ENCODE data around the gene ZNF487.
"Not testable (repeated sequence)": the region's sequence is repeated elsewhere in the genome, so short reads cannot be mapped to it uniquely, and the experiment has no call there.

Gene ZNF487

GRCh38 chr10:43440463-43441134 lies 3.7 kb downstream of the ZNF487 start:
- no peak for DNase-seq (ENCODE audit: low read depth)

DNA sequence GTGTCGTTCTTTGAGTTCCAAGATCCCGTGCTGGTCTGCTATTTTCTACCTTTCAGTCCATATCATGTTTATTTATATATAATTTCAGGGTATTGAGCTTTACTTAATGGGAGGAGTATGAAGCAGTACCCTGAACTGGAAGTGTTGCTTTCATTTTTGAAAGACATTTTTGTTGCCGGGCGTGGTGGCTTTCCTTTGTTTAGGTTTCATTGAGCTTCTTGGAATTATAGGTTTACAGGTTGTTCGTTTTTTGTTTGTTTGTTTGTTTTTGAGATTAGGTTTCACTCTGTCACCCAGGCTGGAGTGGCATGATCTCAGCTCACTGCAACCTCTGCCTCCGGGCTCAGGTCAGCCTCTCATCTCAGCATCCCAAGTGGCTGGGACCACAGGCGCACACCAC lies 7.4 kb downstream of the ZNF487 start:
- no peak for DNase-seq (ENCODE audit: low read depth)

- DNase-seq (ENCODE audit: low read depth): no peak
These were observed 8.1 kb downstream of the ZNF487 start for GRCh38 chr10:43444897-43445466.

GRCh38 chr10:43446219-43447017 lies 9.5 kb downstream of the ZNF487 start:
- DNase-seq (ENCODE audit: low read depth): not testable (repeated sequence)

DNA sequence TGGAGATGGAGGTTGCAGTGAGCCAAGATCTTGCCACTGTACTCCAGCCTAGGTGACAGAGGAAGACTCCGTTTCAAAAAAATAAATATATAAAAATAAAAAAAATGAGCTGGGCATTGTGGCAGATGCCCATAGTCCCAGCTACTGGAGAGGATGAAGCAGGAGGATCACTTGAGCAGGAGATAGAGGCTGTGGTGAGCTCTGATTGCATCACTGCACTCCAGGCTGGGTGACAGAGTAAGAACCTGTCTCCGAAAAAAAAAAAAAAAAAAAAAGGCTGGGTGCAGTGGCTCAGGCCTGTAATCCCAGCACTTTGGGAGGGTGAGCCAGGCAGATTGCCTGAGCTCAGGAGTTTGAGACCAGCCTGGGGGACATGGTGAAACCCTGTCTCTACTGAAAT lies 11.8 kb downstream of the ZNF487 start:
- DNase-seq (ENCODE audit: low read depth): no peak

GRCh38 chr10:43452356-43452914 lies 15.5 kb downstream of the ZNF487 start:
- no peak for DNase-seq (ENCODE audit: low read depth)

DNA sequence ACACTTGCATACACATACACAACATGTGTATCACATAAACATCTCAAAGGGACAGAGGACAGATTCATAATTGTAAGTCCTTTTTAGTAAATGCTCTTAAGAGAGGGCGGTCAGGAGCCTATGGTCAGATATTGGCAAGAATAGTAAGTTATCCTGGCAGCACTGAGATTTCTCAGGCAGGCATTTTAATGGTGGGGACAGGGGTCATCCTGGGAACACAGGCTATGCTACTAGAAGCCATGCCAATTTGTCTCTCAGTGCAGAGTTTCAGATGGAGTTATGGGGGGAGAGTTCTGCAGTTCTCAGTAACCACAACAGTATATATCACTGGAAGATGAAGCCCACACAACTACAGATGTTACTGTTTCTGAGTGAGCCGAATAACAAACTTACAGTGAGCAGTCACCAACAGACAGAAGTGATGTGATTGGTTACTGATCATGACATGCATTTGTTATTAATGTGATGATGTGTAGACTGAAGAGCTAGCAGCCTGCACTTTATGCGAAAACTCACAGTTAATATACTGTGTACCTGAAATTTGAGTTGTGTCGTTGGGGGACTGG lies 16.4 kb downstream of the ZNF487 start:
- DNase-seq (ENCODE audit: low read depth): no peak

GRCh38 chr10:43454025-43454424 lies 17.1 kb downstream of the ZNF487 start:
- not testable (repeated sequence) for DNase-seq (ENCODE audit: low read depth)

GRCh38 chr10:43456561-43456960 lies 19.6 kb downstream of the ZNF487 start:
- not testable (repeated sequence) for DNase-seq (ENCODE audit: low read depth)

- DNase-seq (ENCODE audit: low read depth): no peak
These were observed 21.3 kb downstream of the ZNF487 start for GRCh38 chr10:43458227-43458626.

DNA sequence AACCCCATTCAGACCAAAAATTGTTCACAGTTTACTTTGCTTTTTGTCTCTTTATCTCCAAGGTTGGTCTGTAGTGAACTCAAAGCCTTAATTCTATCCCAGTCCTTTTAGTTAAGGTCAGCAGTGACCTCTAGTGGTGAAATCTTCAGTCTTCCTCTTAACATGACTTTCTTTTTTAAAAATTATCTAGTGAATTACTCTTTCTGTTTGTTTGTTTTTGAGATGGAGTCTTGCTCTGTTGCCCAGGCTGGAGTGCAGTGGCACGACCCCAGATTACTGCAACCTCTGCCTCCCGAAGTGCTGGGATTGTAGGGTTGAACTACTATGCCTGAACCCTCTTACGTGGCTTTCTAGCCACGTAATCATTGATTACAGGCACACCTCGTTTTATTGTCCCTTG lies 25.0 kb downstream of the ZNF487 start:
- no peak for DNase-seq (ENCODE audit: low read depth)

GRCh38 chr10:43465086-43465735 lies 28.3 kb downstream of the ZNF487 start:
- DNase-seq (ENCODE audit: low read depth): not testable (repeated sequence)

DNA sequence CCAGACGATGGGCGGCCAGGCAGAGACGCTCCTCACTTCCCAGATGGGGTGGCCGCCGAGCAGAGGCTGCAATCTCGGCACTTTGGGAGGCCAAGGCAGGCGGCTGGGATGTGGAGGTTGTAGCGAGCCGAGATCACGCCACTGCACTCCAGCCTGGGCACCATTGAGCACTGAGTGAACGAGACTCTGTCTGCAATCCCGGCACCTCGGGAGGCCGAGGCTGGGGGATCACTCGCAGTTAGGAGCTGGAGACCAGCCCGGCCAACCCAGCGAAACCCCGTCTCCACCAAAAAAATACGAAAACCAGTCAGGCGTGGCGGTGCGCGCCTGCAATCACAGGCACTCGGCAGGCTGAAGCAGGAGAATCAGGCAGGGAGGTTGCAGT lies 28.8 kb downstream of the ZNF487 start:
- DNase-seq (ENCODE audit: low read depth): not testable (repeated sequence)

DNA sequence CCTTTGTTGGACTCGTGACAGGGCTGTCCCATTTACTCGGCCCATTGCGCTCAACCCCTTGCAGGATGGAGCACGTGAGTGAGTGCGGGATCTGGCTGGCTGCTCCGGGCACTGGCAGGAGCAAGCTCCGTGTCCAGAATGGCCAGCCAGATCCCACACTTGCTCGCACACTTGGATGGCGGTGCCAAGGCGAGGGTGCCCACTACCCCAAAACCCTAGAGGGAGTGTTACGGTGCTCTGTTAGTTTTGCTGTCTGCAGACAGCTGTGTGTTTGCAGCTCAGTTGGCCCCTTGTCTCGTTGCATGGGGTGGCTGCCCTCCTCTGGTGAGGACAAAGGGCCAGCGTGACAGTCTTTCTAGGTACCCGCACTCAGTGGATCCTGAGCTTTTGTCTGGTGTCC lies 34.2 kb downstream of the ZNF487 start:
- DNase-seq (ENCODE audit: low read depth): no peak

DNA sequence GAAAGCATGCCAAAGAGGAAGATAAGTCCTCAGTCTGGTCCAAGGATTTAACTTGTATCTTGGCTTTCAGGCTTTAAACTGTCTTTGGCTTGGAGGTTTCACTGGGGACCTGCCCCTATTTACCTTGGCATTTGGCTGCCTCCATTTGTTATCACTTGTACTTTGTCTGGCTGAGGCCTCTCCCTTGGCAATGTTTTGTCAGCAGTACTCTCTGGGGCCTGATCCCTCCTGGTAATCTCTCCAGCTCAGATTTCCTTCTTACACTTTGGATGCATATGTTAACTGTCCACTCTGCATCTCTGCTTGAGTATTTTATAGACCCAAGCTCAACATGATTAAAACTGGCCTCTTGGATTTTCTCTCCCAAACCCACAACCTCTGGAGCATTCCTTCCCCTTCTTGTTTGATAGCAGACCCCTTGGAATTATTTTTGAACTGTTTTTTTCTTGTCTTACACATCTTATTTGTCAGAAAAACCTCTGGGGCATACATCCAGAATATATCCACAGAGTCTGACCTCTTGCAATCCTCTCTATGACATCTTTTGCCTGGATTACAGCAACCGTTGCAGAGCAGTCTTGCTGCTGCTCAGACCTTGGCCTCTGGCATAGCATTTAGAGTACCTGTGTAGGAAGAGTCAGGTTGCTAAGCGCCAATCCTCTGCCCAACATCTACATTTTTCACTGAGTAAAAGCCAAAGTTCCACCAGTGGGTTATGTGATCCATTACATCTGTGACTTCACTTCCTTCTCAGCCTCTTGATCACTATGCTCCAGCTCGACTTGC lies 35.2 kb downstream of the ZNF487 start:
- no peak for DNase-seq (ENCODE audit: low read depth)

- DNase-seq (ENCODE audit: low read depth): no peak
These were observed 42.4 kb downstream of the ZNF487 start for GRCh38 chr10:43479275-43479674.

- DNase-seq (ENCODE audit: low read depth): no peak
These were observed 45.6 kb downstream of the ZNF487 start for GRCh38 chr10:43482319-43483078.

DNA sequence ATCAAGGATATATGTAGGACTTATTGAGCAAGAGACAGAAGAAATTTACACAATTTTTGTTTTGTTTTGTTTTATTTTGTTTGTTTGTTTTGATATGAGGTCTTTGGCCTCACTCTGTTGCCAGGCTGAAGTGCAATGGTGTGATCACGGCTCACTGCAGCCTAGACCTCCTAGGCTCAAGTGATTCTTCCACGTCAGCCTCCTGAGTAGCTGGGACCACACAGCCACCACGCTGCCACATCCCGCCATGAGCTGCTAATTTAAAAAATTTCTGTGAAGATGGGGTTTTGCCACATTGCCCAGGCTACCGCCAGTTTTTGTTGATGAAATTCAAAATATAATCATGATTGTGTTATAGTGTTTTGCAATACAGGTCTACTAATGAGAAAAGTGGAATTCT lies 54.9 kb downstream of the ZNF487 start:
- no peak for DNase-seq (ENCODE audit: low read depth)

DNA sequence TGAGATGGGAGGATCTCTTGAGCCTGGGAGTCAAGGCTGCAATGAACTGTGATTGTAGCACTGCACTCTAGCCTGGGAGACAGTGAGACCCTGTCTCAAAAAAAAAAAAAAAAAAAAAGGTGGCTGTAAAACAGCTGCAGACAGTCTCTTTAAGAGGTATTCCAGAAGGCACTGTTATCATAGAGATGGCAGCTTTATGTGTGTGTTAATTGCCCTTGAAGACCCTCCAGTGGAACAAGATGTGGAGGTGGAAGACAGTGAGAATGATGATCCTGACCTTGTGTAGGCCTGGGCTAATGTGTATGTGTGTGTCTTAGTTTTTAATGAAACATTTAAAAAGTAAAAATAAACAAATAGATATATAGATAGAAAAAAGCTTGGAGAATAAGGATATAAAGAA lies 66.0 kb downstream of the ZNF487 start:
- DNase-seq (ENCODE audit: low read depth): no peak

DNA sequence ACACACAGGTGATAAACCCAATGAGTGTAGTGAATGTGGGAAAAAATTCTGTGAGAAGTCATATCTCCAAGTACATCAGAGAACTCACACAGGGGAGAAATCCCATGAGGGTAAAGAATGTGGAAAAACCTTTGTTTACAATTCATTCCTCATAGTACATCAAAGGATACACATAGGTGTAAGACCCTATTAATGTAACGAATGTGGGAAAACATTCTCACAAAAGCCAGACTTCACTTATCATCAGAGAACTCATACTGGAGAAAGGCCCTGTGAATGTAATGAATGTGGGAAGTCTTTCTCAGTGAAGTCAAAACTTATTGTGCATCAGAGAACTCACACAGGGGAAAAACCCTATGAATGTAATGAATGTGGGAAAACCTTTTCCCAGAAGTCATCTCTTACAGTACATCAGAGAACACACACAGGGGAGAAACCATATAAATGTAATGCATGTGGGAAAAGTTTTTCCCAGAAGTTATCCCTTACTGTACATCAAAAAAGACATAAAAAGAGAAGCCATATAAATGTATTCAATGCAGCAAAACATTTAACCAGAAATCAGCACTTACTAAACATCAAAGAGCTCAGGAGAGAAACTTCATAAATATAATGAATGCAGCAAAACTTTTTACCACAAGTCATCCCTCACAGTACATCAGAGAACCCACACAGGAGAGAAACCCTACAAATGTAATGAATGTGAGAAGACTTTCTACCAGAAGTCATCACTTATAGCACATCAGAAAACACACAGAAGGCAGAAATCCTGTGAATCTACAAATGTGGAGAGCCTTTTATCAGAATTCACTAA lies 87.7 kb downstream of the ZNF487 start:
- no peak for DNase-seq (ENCODE audit: low read depth)
